Measurements from ENCODE around the gene STRADB.

Gene STRADB

DNA sequence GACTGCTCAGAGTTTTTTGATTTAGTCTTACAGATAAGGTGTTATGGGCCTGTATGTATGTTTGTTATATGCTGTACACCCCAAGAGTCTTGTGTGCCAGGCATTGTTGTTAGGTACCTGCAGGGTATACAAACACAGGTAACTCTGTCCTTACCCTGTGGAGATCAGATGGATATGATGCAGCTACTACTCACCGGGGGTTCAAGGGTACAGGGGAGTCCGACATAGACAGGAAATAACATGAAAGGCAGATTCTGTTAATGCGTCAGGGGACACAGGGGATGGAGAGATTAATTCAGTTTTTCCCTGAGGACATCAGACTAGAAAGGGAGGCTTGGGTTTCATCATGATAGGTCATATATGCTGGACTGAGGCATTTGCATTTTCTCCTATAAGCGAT, 31.6 kb upstream of the STRADB start:
- TF ChIP-seq, protein P1, sequence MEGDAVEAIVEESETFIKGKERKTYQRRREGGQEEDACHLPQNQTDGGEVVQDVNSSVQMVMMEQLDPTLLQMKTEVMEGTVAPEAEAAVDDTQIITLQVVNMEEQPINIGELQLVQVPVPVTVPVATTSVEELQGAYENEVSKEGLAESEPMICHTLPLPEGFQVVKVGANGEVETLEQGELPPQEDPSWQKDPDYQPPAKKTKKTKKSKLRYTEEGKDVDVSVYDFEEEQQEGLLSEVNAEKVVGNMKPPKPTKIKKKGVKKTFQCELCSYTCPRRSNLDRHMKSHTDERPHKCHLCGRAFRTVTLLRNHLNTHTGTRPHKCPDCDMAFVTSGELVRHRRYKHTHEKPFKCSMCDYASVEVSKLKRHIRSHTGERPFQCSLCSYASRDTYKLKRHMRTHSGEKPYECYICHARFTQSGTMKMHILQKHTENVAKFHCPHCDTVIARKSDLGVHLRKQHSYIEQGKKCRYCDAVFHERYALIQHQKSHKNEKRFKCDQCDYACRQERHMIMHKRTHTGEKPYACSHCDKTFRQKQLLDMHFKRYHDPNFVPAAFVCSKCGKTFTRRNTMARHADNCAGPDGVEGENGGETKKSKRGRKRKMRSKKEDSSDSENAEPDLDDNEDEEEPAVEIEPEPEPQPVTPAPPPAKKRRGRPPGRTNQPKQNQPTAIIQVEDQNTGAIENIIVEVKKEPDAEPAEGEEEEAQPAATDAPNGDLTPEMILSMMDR (IDR thresholded peaks at IDR 0.05) = no peak

DNA sequence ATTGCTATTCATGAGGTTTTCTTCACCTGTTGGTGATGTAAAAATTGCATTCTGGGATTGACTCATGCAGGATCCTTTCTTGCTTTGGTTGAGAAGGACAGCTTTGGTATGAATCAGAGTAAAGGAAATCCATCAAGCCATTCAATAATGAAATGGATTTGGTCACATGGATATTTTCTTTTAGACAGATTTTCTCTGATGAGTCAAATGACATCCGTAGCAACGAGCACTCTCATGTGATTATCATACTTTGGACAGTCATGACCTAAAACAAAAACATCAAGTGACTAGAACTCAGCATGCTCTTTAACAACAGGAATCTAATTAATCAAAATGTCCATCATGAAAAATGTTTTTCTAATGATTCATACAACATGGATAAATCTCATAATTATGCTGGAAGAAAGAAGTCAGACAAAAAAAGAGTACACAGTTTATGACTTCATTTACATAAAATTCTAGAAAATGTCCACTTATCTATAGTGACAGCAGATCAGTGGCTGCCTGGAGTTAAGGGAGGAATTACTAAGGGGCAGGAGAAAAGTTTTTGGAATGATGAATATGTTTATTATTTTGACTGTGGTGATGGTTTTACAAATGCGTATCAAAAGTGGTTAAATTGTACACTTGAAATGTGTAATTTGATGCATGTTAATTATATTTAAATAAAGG, 31.0 kb upstream of the STRADB start:
- TF ChIP-seq, protein P1 (IDR thresholded peaks at IDR 0.05) = no peak

- TF ChIP-seq, protein P1 (IDR thresholded peaks at IDR 0.05) = no peak
Observed at GRCh38 chr2:201425952-201426351, 25.6 kb upstream of the STRADB start.

- TF ChIP-seq, protein P1 (IDR thresholded peaks at IDR 0.05) = no peak
Observed at GRCh38 chr2:201430839-201431238, 20.7 kb upstream of the STRADB start.

DNA sequence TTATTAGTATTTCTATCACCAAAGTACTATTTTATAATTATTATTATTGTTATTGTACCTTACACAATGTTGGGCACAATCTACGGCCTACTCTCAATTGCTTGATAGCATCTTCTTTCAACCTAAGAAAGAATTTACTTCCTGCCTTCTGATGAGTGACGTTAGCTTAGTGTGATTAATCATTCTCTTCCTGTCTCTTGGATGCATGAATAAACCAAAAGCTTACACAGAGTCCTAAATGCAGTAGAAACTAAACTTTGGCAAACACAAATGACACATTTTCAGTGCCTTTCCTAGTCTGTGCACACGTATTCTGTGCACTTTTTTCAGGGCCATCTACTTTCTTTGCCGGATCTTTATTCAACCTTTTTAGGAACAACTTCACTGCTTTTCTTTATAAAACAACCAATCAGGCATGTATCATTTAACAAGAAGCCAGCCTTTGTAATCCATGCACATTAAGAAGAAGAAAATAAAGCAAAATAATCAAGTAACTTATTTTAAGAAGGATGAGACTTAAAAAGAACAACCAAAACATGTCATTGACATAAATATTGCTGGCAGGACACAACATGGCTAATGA, 19.4 kb upstream of the STRADB start:
- TF ChIP-seq, protein P1 (IDR thresholded peaks at IDR 0.05) = no peak

DNA sequence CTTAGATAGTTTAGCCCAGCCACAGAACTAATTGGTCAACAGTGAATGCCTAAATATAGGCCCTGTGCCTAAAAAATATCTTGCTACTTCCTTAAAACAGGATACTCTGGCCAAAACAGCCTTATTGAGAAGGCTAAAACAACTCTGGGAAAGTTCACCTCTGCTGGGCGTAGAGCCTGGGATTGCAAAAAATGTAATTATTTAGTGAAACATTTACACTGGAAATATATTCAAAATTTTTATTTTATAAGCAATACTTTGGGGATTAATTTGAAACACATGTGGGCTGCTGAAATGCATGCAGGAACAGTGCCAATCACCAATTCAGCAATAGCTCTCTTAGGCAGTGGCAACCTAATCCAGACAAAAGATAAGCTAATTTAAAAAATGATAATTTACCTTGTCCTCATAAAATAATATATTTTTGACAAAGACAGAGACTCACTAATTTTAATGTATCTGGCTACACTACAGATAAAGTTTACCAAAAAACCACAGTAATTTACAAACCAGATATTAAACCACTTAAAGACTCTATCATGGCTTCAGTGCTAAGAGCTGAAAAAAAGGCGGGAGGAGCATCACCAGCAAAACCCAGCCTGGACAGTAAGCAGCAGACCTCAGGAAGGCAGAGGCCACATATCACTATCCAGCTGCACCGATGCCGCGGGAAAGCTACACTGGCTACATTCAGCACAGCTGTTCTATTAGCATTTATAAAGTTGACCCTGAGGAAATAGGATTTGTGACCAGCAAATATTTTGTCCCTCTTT, 18.7 kb upstream of the STRADB start:
- TF ChIP-seq, protein P1 (IDR thresholded peaks at IDR 0.05) = no peak

- TF ChIP-seq, protein P1 (IDR thresholded peaks at IDR 0.05) = no peak
Observed at GRCh38 chr2:201433394-201433995, 18.0 kb upstream of the STRADB start.
